H54 (cell line): Measurements from ENCODE around the gene CCR8.
"Not testable (repeated sequence)": the region's sequence is repeated elsewhere in the genome, so short reads cannot be mapped to it uniquely, and the experiment has no call there.

ENCODE experiments used
- DNase-seq: peaks from one replicate; pipeline ENCODE4 v3.0.0; 2011; ENCODE audit warnings: low spot score, mixed read lengths; ENCODE audit not compliant: insufficient read length
- FAIRE-seq: peaks from 3 replicates; lab custom pipeline; 2011; peaks lifted over from hg19 to GRCh38; lab: Jason Lieb, UNC
- POLR2A ChIP-seq: IDR thresholded peaks from 2 replicates; pipeline ENCODE4 v1.6.1; 2011; ENCODE audit warnings: low read depth, mild to moderate bottlenecking, low read length

The CCR8 gene

DNA sequence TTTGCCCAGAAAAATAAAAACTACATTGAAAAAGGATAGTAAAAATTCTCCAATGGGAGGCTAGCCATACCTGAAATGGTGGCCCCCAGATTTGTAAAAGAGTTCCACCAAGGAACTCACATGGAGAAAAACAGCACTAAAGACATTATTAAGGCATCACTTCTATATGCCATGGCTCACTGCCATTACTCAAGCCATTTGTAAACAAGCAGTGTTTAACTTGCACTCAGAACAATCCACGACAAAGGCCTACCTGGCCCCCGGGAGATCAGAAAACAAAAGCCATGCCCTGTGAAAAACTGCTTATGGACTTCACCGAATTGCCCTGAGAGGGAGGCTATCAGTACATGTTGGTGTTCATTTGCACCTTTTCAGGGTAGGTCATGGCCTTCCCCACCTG lies 19.6 kb downstream of the CCR8 start:
- DNase-seq (no peak), FAIRE-seq (no peak)
- no peak for TF ChIP-seq POLR2A

DNA sequence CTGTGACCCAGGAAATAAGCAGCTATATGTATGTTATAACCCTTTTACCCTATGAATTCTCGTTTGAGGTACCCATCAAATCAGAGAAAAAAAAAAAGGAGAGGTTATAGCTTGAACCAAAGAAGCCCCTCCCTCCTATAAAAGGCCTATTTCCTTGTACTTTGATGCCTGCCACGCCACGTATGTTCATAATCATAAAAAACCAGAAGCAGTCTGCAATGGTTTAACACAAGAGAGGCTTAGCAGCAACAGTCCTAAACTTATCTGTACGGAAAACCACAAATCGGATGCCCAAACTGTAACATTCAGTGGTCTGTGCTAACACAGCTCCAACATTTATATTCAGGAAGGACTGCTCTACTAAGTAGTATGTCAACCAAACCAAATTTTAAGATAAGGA lies 21.2 kb downstream of the CCR8 start:
- peak; percentile 52 for FAIRE-seq
- no peak for TF ChIP-seq POLR2A
- DNase-seq, result no peak

DNA sequence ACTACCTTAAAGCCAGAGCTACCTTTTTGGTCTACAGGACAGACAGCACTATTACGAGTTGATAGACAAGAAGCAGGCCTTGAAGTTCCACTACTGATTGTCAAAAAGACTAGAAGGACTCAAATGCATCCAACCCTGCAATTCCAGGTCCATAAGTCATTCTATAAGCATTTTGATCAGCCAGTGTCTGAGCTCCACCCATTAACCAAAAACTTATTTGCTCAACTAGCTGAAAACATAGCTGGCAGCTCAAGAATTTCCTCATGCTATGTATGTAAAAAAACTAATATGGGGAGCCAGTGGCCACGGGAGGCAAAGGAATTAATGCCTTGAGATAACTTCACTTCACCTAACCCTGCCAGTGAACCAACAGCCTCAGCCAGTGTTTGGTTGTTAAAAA lies 21.6 kb downstream of the CCR8 start:
- DNase-seq, FAIRE-seq: not testable (repeated sequence)

- not testable (repeated sequence) for FAIRE-seq
Measured at GRCh38 chr3:39353168-39353927, 23.8 kb downstream of the CCR8 start.

GRCh38 chr3:39358333-39358732 lies 28.8 kb downstream of the CCR8 start:
- TF ChIP-seq POLR2A, result no peak
- DNase-seq (no peak), FAIRE-seq (no peak)

More at GRCh38 chr3:39353168-39353927, 23.8 kb downstream of the CCR8 start:
- DNase-seq, result not testable (repeated sequence)

- DNase-seq (no peak), FAIRE-seq (no peak)
- TF ChIP-seq POLR2A, result no peak
Measured at GRCh38 chr3:39361252-39361927, 31.9 kb downstream of the CCR8 start.

- no peak for FAIRE-seq
- no peak for DNase-seq
- no peak for TF ChIP-seq POLR2A
Measured at GRCh38 chr3:39362192-39362591, 32.7 kb downstream of the CCR8 start.

DNA sequence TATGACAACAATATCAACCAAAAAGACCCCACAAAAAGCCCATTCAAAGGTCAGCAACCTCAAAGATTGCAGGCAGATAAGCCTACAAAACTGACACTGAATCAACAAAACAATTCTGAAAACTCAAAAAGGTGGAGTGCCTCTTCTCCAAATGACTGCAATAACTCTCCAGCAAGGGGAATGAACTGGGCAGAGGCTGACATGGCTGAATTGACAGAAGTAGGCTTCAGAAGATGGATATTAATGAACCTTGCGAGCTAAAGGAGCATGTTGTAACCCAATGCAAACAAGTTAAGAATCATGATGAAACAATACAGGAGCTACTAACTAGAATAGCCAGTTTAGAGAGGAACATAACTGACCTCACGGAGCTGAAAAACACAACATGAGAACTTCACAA lies 33.3 kb downstream of the CCR8 start:
- FAIRE-seq, result no peak
- DNase-seq, result no peak
- no peak for TF ChIP-seq POLR2A

GRCh38 chr3:39370450-39370849 lies 40.9 kb downstream of the CCR8 start:
- DNase-seq, FAIRE-seq: not testable (repeated sequence)

DNA sequence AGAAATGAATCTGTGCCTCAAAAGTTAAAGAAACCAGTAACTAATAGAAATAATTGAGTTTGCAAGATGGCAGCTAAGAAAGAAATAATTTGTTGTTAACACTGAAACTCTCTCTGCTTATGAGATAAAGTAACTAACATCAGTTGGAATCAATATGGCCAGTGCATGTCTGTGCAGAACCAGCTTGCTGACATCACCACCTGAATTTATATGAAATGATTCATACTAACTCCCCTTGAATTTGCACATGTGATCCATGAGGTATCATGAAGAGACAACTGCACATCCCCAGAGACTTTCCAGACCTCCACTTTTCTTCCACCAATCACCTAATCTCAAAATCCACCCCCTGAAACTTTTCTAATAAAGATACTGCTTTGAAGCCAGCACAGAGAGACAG lies 43.3 kb downstream of the CCR8 start:
- FAIRE-seq (no peak), DNase-seq (no peak)
- no peak for TF ChIP-seq POLR2A

GRCh38 chr3:39376959-39377634 lies 47.6 kb downstream of the CCR8 start:
- DNase-seq, result no peak
- no peak for TF ChIP-seq POLR2A
- FAIRE-seq, result no peak

DNA sequence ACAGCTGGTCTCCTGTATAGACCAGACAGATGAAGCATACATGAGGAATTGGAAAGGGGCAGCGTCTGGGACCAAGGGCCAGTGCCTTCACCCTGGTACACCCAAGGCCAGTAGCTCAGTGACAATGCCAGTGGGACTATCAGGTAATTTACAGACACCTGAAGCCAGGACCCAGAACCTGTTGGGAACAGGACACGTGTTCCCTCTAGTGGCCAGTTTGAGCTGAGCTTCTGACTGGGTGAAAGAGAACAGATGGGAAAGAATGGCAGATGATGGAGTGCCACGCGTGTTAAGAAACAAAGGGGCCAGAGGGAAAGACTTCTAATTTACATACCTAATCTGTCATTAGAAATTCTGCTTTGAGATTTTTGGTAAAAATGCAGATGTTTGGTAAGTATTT lies 48.6 kb downstream of the CCR8 start:
- no peak for FAIRE-seq
- DNase-seq, result no peak
- TF ChIP-seq POLR2A, result no peak

DNA sequence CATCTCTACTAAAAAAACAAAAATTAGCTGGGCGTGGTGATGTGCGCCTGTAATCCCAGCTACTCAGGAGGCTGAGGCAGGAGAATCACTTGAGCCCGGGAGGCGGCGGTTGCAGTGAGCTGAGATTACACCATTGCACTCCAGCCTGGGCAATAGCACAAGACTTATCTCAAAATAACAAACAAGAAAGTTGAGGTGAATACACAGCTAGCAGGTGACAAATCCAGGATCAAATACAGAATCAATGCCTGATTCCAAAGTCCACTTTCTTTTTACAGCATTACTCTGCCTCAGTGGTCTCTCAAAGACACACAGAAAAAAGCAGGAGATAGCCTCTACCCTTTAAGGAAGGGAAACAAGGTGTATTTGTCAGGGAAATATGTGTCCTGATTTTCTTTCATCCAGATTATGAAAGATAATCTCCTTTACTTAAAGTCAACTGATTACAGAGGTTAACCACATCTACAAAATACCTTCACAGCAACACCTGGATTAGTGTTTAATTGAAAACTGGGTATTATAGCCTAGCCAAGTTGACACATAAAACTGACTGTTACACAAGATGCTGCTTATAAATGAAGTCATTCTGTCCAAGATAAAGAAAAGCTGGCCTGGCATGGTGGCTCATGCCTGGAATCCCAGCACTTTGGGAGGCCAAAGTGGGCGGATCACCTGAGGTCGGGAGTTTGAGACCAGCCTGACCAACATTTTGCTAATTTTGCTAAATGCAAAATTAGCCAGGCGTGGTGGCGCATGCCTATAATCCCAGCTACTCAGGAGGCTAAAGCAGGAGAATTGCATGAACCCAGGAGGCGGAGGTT lies 49.7 kb downstream of the CCR8 start:
- DNase-seq (no peak), FAIRE-seq (no peak)
- no peak for TF ChIP-seq POLR2A

DNA sequence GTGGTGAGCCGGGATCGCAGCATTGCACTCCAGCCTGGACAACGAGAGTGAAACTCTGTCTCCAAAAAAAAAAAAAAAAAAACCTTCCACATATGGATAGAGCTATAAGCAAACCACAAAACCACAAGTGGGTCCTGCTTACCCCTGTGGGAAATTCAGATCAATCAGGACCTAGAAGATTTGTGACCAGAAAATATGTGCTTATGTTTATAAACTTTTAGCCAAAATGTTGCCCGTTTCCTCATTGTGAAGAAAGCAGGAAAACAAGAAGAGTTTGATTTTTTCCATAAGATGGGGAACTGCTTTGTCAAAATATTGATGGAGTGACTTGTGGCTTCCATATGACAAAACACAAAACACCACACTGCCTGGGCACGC lies 50.3 kb downstream of the CCR8 start:
- FAIRE-seq, result no peak
- no peak for DNase-seq
- TF ChIP-seq POLR2A, result no peak
